Stimulated activated CD4-positive, alpha-beta T cell treated with anti-CD3 and anti-CD28 coated beads, TNF-alpha, amount 100 ng/mL, for 1 hour (primary cell): ENCODE data around the gene APPBP2.

Source experiments
- DNase-seq, 3 donors: peaks; one replicate each; pipeline ENCODE4 v3.0.0-alpha.2; 2020; ENCODE audit warnings: low read depth in 3 of 3, low spot score in 1 of 3

The APPBP2 gene

GRCh38 chr17:60396412-60396811 is 129.6 kb downstream of the APPBP2 start:
- DNase-seq: no peak

GRCh38 chr17:60395508-60396065 is 130.5 kb downstream of the APPBP2 start:
- no peak for DNase-seq

DNA sequence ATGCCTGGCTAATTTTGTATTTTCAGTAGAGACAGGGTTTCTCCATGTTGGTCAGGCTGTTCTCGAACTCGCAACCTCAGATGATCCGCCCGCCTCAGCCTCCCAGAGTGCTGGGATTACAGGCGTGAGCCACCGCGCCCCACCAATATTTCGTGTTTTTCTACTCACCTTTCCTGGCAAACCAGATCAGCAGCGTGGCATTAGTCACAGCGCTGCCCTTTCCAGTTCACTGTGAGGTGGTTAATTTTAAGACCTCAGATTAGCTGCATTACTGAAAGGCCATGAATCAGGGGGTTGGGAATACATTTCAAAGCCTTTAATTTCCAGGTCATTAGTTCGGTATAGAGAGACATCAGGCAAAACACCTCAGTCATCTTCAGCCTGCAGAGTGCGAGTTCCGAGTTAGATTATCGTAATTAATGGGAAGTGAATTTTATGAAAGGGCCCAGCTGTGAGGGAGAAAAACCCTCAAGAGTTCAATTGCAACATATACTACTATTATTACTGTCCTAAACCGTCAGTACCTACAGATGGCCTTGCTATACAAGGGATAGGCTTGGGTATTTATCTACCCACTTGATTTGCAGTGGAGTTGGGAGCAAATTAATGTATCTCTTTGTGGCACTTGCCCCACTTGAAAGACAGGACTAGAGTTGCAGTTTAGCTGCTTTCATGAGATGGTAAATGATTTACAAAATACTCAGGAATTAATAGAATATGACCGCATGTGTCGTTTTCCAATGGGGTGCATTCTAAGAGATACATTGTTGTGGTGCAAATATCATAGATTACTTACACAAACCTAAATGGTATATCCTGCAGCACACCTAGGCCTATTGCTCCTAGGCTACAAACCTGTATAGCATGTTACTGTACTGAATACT is 132.0 kb downstream of the APPBP2 start:
- no peak for DNase-seq
